Measurements from ENCODE around the gene CXCR6. TPM values are rescaled to one million over a fixed set of nuclear protein-coding genes. Genes with fewer than 3 reads are reported as not detected.

Gene CXCR6
- total RNA-seq, 1 donor from 2014 or later = 2.1 TPM

DNA sequence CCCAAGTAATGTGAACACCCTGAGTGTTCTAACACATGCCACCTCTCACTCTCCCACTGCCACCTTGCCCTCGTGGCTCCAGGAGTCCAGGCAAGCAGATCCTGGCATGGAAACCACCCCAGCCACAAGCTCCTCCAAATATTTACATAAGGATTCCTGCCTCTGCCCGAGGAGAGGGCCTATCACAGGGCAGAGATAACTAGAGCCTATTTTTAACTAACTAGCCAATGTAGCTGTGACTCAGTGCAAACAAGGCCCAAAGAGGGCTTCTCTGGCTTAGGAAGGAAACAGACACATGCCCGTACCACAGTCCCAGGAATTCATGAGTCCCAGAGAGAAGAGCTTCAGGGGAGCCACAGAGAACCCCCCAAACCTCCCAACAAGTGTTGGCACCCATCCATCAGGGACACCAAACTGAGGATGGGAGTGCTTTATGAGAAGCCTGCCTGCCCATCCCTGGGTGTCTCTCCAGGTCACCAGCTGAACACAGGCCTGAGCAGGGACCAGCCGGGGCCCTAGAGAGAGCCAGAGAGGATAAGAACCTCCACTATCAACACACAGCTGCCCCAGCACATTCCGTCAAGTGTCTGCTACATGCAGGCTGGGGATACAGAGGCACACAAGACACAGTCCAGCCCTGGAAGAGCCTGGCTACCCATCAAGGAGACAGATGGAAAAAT lies 43.2 kb downstream of the CXCR6 start:
- intact Hi-C loops (cut with DNase I) = loop anchor here (2.0 to 10.0 kb wide), 2 partner anchors 14 to 322 kb away; no protein-coding TSS in a partner anchor

DNA sequence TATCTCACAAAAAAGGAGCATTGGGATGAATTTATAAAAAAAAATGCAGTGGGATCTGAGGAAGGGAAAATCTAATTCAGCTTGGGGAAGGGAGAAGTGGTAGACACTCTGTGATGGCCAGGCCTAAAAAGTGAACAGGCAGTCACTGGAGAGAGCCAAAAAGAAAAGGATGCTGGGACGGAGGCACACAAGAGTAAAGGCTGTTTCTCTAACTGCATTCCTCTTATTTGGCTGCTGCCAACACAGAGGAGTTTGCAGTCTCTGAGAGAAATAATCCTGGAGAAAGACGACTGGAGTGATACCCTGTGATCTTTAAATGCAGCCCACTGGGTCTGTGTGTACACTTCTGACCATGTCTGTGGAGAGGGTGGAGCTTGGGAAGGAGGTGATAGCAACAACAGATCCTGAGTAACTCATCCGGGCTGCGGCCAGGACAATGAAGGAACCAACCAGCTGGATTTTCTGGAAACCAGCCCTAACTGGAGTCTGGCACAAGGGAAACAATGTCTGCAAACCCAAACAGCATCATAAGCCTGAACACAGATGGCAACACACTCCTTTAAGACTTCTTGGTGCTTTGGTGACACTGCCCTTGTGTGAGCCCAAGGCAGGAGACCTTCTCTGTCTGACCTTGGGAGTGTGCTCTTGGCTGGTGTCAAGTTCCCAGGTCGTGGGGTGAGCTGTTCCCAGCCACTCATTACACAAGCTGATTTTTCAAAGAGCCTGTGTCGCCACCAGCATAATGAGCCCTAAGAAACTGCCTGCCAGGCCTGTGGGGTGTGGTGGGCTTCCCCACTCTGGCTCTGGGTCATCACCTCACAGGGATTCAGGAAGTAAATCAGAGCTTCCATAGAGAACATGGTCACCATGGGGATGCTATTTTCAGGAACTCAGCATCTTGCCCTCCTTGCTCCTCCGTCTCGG lies 44.4 kb downstream of the CXCR6 start:
- peaks cover 60 to 92% of the 10 kb centered on the region in 2 donors for H3K4me1 ChIP-seq
- intact Hi-C loops (cut with DNase I) = loop anchor here (2.0 to 10.0 kb wide), 2 partner anchors 15 to 323 kb away; no protein-coding TSS in a partner anchor
- peak in 1 of 2 donors; percentile 82 for DNase-seq (ENCODE audit: low spot score in 2 of 2)

More for the DNA sequence above, 43.2 kb downstream of the CXCR6 start:
- Histone ChIP-seq H3K27ac (peak overlapping the region; percentile 94 to 99), H3K27me3 (no peaks in the 10 kb centered on the region), H3K36me3 (peaks cover 25 to 29% of the 10 kb centered on the region in 2 donors), H3K4me1 (peaks cover 53 to 83% of the 10 kb centered on the region in 2 donors), H3K4me3 (peak overlapping the region in 1 of 2 donors; percentile 7), H3K9me3 (no peaks in the 10 kb centered on the region)
- DNase-seq (ENCODE audit: low spot score in 2 of 2) = peak in 1 of 2 donors; percentile 90
- no peak for TF ChIP-seq CTCF (IDR thresholded peaks at IDR 0.05)

GRCh38 chr3:45988362-45988761 lies 45.1 kb downstream of the CXCR6 start:
- Histone ChIP-seq H3K27ac (peak overlapping the region; percentile 94 to 99), H3K9me3 (no peaks in the 10 kb centered on the region), H3K27me3 (no peaks in the 10 kb centered on the region), H3K4me1 (peaks cover 66 to 94% of the 10 kb centered on the region in 2 donors), H3K36me3 (peaks cover 7 to 11% of the 10 kb centered on the region in 2 donors), H3K4me3 (no peak overlapping the region)
- intact Hi-C loops (cut with DNase I) = loop anchor here (10.0 kb wide), 1 partner anchor 324 kb away; no protein-coding TSS in a partner anchor
- no peak for TF ChIP-seq CTCF (IDR thresholded peaks at IDR 0.05)
- DNase-seq (ENCODE audit: low spot score in 2 of 2) = peak in 1 of 2 donors; percentile 67

More for the DNA sequence above, 44.4 kb downstream of the CXCR6 start:
- Histone ChIP-seq H3K27ac (peak overlapping the region; percentile 94 to 99), H3K27me3 (no peaks in the 10 kb centered on the region), H3K9me3 (no peaks in the 10 kb centered on the region), H3K4me3 (peak overlapping the region in 1 of 2 donors; percentile 18), H3K36me3 (peaks cover 14 to 18% of the 10 kb centered on the region in 2 donors)
- TF ChIP-seq CTCF (IDR thresholded peaks at IDR 0.05) = no peak

- H3K27me3 ChIP-seq = no peaks in the 10 kb centered on the region
- H3K36me3 ChIP-seq = peaks cover 4 to 7% of the 10 kb centered on the region in 2 donors
- peak overlapping the region; percentile 94 to 99 for H3K27ac ChIP-seq
- peak in 1 of 3 experiments; percentile 12 for TF ChIP-seq CTCF (IDR thresholded peaks at IDR 0.05)
- H3K9me3 ChIP-seq = no peaks in the 10 kb centered on the region
- no peak for DNase-seq (ENCODE audit: low spot score in 2 of 2)
- intact Hi-C loops (cut with DNase I) = loop anchor here (10.0 kb wide), 1 partner anchor 324 kb away; no protein-coding TSS in a partner anchor
- peaks cover 65 to 94% of the 10 kb centered on the region in 2 donors for H3K4me1 ChIP-seq
- H3K4me3 ChIP-seq = no peak overlapping the region
Measured at GRCh38 chr3:45988804-45989203, 45.5 kb downstream of the CXCR6 start.

- no peaks in the 10 kb centered on the region for H3K9me3 ChIP-seq
- H3K27me3 ChIP-seq = no peaks in the 10 kb centered on the region
- no peak for DNase-seq (ENCODE audit: low spot score in 2 of 2)
- H3K27ac ChIP-seq = peak overlapping the region; percentile 94 to 99
- no peak for TF ChIP-seq CTCF (IDR thresholded peaks at IDR 0.05)
- H3K4me3 ChIP-seq = no peak overlapping the region
- intact Hi-C loops (cut with DNase I) = loop anchor here (10.0 kb wide), 2 partner anchors 305 to 395 kb away; partner anchors contain the start of genes LIMD1 and SACM1L
- H3K36me3 ChIP-seq = no peaks in the 10 kb centered on the region
- peaks cover 53 to 89% of the 10 kb centered on the region in 2 donors for H3K4me1 ChIP-seq
Measured at GRCh38 chr3:45990181-45990580, 46.9 kb downstream of the CXCR6 start.

Data from ascending aorta (tissue), 2 donors.